ENCODE measurements around the gene BOD1.

DNA sequence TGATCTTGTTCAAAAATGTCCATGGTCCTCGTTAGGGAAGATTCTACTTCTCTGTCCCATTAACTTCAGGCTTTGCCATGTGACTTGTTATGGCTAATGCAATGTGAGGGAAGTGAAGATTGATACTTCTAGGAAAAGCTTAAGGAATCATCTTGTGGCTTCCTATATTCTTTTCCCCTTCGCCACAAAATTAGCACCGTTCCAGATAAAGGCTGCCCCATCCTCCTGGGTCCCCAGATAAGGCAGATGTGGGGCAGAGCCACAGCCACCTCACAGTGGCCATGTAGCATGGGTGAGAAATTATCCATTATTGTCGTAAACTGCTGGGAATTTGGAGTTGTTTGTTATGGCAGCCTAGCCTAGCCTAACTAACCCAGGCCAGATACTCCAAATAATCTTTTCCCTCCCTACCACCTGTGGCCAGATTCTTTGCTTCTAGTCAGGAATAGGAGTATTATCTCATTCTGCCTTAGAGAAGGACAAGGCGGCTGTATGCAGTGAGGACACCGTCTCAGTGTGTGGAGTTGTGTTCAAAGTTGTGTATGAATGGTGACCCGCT is 31.9 kb upstream of the BOD1 start:
- TF ChIP-seq, protein P1, sequence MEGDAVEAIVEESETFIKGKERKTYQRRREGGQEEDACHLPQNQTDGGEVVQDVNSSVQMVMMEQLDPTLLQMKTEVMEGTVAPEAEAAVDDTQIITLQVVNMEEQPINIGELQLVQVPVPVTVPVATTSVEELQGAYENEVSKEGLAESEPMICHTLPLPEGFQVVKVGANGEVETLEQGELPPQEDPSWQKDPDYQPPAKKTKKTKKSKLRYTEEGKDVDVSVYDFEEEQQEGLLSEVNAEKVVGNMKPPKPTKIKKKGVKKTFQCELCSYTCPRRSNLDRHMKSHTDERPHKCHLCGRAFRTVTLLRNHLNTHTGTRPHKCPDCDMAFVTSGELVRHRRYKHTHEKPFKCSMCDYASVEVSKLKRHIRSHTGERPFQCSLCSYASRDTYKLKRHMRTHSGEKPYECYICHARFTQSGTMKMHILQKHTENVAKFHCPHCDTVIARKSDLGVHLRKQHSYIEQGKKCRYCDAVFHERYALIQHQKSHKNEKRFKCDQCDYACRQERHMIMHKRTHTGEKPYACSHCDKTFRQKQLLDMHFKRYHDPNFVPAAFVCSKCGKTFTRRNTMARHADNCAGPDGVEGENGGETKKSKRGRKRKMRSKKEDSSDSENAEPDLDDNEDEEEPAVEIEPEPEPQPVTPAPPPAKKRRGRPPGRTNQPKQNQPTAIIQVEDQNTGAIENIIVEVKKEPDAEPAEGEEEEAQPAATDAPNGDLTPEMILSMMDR (IDR thresholded peaks at IDR 0.05), result no peak
- TF ChIP-seq EZH2 (IDR thresholded peaks at IDR 0.05) (no peak), EZH2phosphoT487 (IDR thresholded peaks at IDR 0.05) (no peak)

All from neural progenitor cell (in vitro differentiated cells).